Panc1 (cell line): ENCODE data around the gene MAP2K4.

Source experiments
- CTCF ChIP-seq: fragments of 450-650 bp; IDR thresholded peaks from 2 replicates; pipeline ENCODE4 v1.5.1; 2017; ENCODE audit warnings: mild to moderate bottlenecking
- POLR2AphosphoS5 ChIP-seq: IDR thresholded peaks from 2 replicates; pipeline ENCODE4 v1.6.1; 2012; ENCODE audit warnings: mild to moderate bottlenecking, low read depth, low read length, moderate library complexity

GRCh38 chr17:12140685-12141084 is 120.0 kb downstream of the MAP2K4 start:
- TF ChIP-seq POLR2AphosphoS5 (no peak), CTCF (no peak)
